ENCODE data around the gene BRIP1.
A peak's percentile ranks its signal among the peaks of the same experiment; 100 is the strongest.

The BRIP1 gene

GRCh38 chr17:61648587-61648986 is 214.7 kb downstream of the BRIP1 start:
- no peak for DNase-seq

- DNase-seq: no peak
These were observed 216.3 kb downstream of the BRIP1 start for GRCh38 chr17:61647047-61647446.

- no peak for DNase-seq
These were observed 216.8 kb downstream of the BRIP1 start for GRCh38 chr17:61646482-61646881.

GRCh38 chr17:61645920-61646319 is 217.4 kb downstream of the BRIP1 start:
- no peak for DNase-seq

GRCh38 chr17:61644800-61645774 is 218.2 kb downstream of the BRIP1 start:
- DNase-seq: no peak

- DNase-seq: no peak
These were observed 220.6 kb downstream of the BRIP1 start for GRCh38 chr17:61642768-61643167.

- no peak for DNase-seq
These were observed 221.6 kb downstream of the BRIP1 start for GRCh38 chr17:61641715-61642114.

GRCh38 chr17:61641084-61641483 is 222.2 kb downstream of the BRIP1 start:
- no peak for DNase-seq

GRCh38 chr17:61639818-61640217 is 223.5 kb downstream of the BRIP1 start:
- no peak for DNase-seq

- DNase-seq: no peak
These were observed 225.2 kb downstream of the BRIP1 start for GRCh38 chr17:61638087-61638486.

GRCh38 chr17:61635913-61636432 is 227.4 kb downstream of the BRIP1 start:
- DNase-seq: peak; percentile 24

- DNase-seq: no peak
These were observed 228.3 kb downstream of the BRIP1 start for GRCh38 chr17:61634942-61635538.

- no peak for DNase-seq
These were observed 229.3 kb downstream of the BRIP1 start for GRCh38 chr17:61634011-61634539.

GRCh38 chr17:61632826-61633225 is 230.5 kb downstream of the BRIP1 start:
- DNase-seq: no peak

GRCh38 chr17:61631800-61632199 is 231.5 kb downstream of the BRIP1 start:
- no peak for DNase-seq

Measured in NCI-H2227 treated with DMSO at 0.1 percent for 48 hours (cell line).